Lower leg skin (tissue), 3 donors: ENCODE results near the gene COG2.

Source experiments
- CTCF ChIP-seq, 3 donors: fragments of 450-650 bp; IDR thresholded peaks; one replicate each; pipeline ENCODE4 v1.5.1; 2016; ENCODE audit warnings: antibody characterized with exemption in 3 of 3, mild to moderate bottlenecking in 3 of 3, moderate library complexity in 2 of 3
- POLR2A ChIP-seq, 2 donors: fragments of 450-650 bp; IDR thresholded peaks; one replicate each; pipeline ENCODE4 v1.6.1; 2016 to 2017; ENCODE audit warnings: antibody characterized with exemption in 2 of 2, mild to moderate bottlenecking in 1 of 2, moderate library complexity in 1 of 2

- TF ChIP-seq POLR2A (IDR thresholded peaks at IDR 0.05) (no peak), CTCF (IDR thresholded peaks at IDR 0.05) (no peak)
Measured at GRCh38 chr1:230682882-230683610, 40.8 kb downstream of the COG2 start.
